HL-60 (cell line): ENCODE data around the gene GNG2.

Experiments
- DNase-seq, 2 experiments: peaks; one replicate each; pipeline ENCODE4 v3.0.0-alpha.2; 2010 to 2020; ENCODE audit warnings: low read depth in 1 of 2, low spot score in 1 of 2
- H3K27ac ChIP-seq: fragments of 250-450 bp; sonication (Bioruptor Pico); replicated peaks from 2 replicates; pipeline ENCODE4 v1.5.1; 2020; ENCODE audit warnings: mild to moderate bottlenecking, moderate library complexity
- H3K27me3 ChIP-seq: fragments of 250-450 bp; sonication (Bioruptor Pico); 2 replicates; pipeline ENCODE4 v1.5.1; 2021; ENCODE audit warnings: mild to moderate bottlenecking, moderate library complexity; ENCODE audit not compliant: insufficient read depth, poor library complexity, severe bottlenecking
- H3K4me3 ChIP-seq: replicated peaks from 2 replicates; pipeline ENCODE4 v1.5.1; 2011; ENCODE audit warnings: mild to moderate bottlenecking, control low read depth, low read length; ENCODE audit not compliant: insufficient read depth
- CTCF ChIP-seq: IDR thresholded peaks from one replicate; pipeline ENCODE4 v1.5.1; 2011; ENCODE audit warnings: low read length, control low read depth, inconsistent platforms; ENCODE audit not compliant: insufficient read depth
- GABPA ChIP-seq: IDR thresholded peaks from 2 replicates; pipeline ENCODE4 v1.6.1; 2012; ENCODE audit warnings: low read depth
- POLR2AphosphoS5 ChIP-seq: IDR thresholded peaks from 2 replicates; pipeline ENCODE4 v1.6.1; 2012; ENCODE audit warnings: low read depth
- REST ChIP-seq: IDR thresholded peaks from 2 replicates; pipeline ENCODE4 v1.6.1; 2012; ENCODE audit warnings: low read depth; ENCODE audit not compliant: insufficient replicate concordance
- SPI1 ChIP-seq: IDR thresholded peaks from 2 replicates; pipeline ENCODE4 v1.6.1; 2012; ENCODE audit warnings: low read depth, mild to moderate bottlenecking, borderline replicate concordance

Gene GNG2

GRCh38 chr14:51929166-51929565 is 68.8 kb downstream of the GNG2 start:
- DNase-seq: no peak
- H3K27ac ChIP-seq: no peak overlapping the region
- H3K27me3 ChIP-seq: no peaks in the 10 kb centered on the region

GRCh38 chr14:51929910-51930682 is 69.7 kb downstream of the GNG2 start:
- no peak overlapping the region for H3K4me3 ChIP-seq
- no peak for DNase-seq
- no peak overlapping the region for H3K27ac ChIP-seq
- no peak for TF ChIP-seq REST
- no peak for TF ChIP-seq SPI1
- TF ChIP-seq POLR2AphosphoS5: no peak
- no peak for TF ChIP-seq GABPA
- TF ChIP-seq CTCF: no peak
- no peaks in the 10 kb centered on the region for H3K27me3 ChIP-seq

More at GRCh38 chr14:51929166-51929565, 68.8 kb downstream of the GNG2 start:
- no peak for TF ChIP-seq REST
- no peak for TF ChIP-seq CTCF
- no peak for TF ChIP-seq POLR2AphosphoS5
- no peak for TF ChIP-seq SPI1
- TF ChIP-seq GABPA: no peak
- no peak overlapping the region for H3K4me3 ChIP-seq

GRCh38 chr14:51931308-51931707 is 70.9 kb downstream of the GNG2 start:
- no peak overlapping the region for H3K27ac ChIP-seq
- no peaks in the 10 kb centered on the region for H3K27me3 ChIP-seq
- TF ChIP-seq SPI1 (no peak), POLR2AphosphoS5 (no peak), REST (no peak), CTCF (no peak), GABPA (no peak)
- no peak for DNase-seq
- H3K4me3 ChIP-seq: no peak overlapping the region
